ENCODE measurements around the gene TIMM17A. TPM values are rescaled to one million over a fixed set of nuclear protein-coding genes. Genes with fewer than 3 reads are reported as not detected.

Gene TIMM17A
- total and polyA plus RNA-seq, 4 donors, result 25.9 to 56.1 (median 35.2) TPM

DNA sequence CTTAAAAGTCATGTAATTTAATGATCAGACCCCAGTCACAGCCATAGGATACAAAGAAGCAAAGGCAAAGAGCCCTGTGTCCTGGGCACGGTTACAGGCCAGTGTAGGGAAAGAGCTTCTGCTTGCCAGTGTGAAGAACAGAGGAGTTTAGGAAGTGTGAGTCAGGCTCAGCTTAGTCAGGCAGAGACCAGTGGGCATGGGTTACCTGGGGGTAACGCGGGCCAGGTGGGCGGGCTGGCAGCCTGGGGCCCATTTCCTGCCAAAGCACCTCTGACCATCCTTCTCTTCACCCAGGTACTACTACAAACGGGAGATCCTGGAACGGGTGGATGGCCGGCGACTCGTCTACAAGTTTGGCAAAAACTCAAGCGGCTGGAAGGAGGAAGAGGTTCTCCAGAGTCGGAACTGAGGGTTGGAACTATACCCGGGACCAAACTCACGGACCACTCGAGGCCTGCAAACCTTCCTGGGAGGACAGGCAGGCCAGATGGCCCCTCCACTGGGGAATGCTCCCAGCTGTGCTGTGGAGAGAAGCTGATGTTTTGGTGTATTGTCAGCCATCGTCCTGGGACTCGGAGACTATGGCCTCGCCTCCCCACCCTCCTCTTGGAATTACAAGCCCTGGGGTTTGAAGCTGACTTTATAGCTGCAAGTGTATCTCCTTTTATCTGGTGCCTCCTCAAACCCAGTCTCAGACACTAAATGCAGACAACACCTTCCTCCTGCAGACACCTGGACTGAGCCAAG, 59.8 kb downstream of the TIMM17A start:
- Histone ChIP-seq H3K4me1 (ENCODE audit: control insufficient read depth in 5 of 5, insufficient read depth in 5 of 5, low read length in 5 of 5) (peaks cover 0 to 10% (median under 1%) of the 10 kb centered on the region in 5 donors), H3K9ac (ENCODE audit: insufficient read depth in 1 of 2, low read length in 2 of 2) (no peak overlapping the region), H3K4me3 (no peak overlapping the region), H3K27me3 (ENCODE audit: control insufficient read depth in 3 of 3, insufficient read depth in 3 of 3, low read length in 2 of 3) (no peaks in the 10 kb centered on the region), H3K27ac (ENCODE audit: low read depth in 1 of 2, low read length in 1 of 2) (peak overlapping the region in 1 of 2 donors; percentile 51), H3K9me3 (ENCODE audit: control insufficient read depth in 4 of 4, insufficient read depth in 3 of 4, low read length in 3 of 4) (no peaks in the 10 kb centered on the region), H3K36me3 (ENCODE audit: control insufficient read depth in 4 of 4, insufficient read depth in 4 of 4, low read length in 4 of 4) (peaks cover 0 to 11% (median 0%) of the 10 kb centered on the region in 4 donors)
- 71 to 82% methylated on average over 17 of the region's 17 CpGs for WGBS, 2 donors
- DNase-seq (no peak), ATAC-seq (ENCODE audit: insufficient read depth, low FRiP score) (no peak)
- TF ChIP-seq, protein P1, sequence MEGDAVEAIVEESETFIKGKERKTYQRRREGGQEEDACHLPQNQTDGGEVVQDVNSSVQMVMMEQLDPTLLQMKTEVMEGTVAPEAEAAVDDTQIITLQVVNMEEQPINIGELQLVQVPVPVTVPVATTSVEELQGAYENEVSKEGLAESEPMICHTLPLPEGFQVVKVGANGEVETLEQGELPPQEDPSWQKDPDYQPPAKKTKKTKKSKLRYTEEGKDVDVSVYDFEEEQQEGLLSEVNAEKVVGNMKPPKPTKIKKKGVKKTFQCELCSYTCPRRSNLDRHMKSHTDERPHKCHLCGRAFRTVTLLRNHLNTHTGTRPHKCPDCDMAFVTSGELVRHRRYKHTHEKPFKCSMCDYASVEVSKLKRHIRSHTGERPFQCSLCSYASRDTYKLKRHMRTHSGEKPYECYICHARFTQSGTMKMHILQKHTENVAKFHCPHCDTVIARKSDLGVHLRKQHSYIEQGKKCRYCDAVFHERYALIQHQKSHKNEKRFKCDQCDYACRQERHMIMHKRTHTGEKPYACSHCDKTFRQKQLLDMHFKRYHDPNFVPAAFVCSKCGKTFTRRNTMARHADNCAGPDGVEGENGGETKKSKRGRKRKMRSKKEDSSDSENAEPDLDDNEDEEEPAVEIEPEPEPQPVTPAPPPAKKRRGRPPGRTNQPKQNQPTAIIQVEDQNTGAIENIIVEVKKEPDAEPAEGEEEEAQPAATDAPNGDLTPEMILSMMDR (IDR thresholded peaks at IDR 0.05; ENCODE audit: control extremely low read depth, extremely low read depth), result no peak

DNA sequence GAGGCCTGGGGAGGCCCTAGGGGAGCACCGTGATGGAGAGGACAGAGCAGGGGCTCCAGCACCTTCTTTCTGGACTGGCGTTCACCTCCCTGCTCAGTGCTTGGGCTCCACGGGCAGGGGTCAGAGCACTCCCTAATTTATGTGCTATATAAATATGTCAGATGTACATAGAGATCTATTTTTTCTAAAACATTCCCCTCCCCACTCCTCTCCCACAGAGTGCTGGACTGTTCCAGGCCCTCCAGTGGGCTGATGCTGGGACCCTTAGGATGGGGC, 60.3 kb downstream of the TIMM17A start:
- Histone ChIP-seq H3K27ac (ENCODE audit: low read depth in 1 of 2, low read length in 1 of 2) (peak overlapping the region in 1 of 2 donors; percentile 51), H3K36me3 (ENCODE audit: control insufficient read depth in 4 of 4, insufficient read depth in 4 of 4, low read length in 4 of 4) (peaks cover 0 to 11% (median 0%) of the 10 kb centered on the region in 4 donors), H3K9ac (ENCODE audit: insufficient read depth in 1 of 2, low read length in 2 of 2) (no peak overlapping the region), H3K9me3 (ENCODE audit: control insufficient read depth in 4 of 4, insufficient read depth in 3 of 4, low read length in 3 of 4) (no peaks in the 10 kb centered on the region), H3K4me1 (ENCODE audit: control insufficient read depth in 5 of 5, insufficient read depth in 5 of 5, low read length in 5 of 5) (peaks cover 0 to 10% (median 0%) of the 10 kb centered on the region in 5 donors), H3K4me3 (no peak overlapping the region), H3K27me3 (ENCODE audit: control insufficient read depth in 3 of 3, insufficient read depth in 3 of 3, low read length in 2 of 3) (no peaks in the 10 kb centered on the region)
- TF ChIP-seq, protein P1 (IDR thresholded peaks at IDR 0.05; ENCODE audit: control extremely low read depth, extremely low read depth), result no peak
- ATAC-seq (ENCODE audit: insufficient read depth, low FRiP score) (no peak), DNase-seq (no peak)
- WGBS, 2 donors, result 66 to 67% methylated on average over 3 of the region's 3 CpGs

DNA sequence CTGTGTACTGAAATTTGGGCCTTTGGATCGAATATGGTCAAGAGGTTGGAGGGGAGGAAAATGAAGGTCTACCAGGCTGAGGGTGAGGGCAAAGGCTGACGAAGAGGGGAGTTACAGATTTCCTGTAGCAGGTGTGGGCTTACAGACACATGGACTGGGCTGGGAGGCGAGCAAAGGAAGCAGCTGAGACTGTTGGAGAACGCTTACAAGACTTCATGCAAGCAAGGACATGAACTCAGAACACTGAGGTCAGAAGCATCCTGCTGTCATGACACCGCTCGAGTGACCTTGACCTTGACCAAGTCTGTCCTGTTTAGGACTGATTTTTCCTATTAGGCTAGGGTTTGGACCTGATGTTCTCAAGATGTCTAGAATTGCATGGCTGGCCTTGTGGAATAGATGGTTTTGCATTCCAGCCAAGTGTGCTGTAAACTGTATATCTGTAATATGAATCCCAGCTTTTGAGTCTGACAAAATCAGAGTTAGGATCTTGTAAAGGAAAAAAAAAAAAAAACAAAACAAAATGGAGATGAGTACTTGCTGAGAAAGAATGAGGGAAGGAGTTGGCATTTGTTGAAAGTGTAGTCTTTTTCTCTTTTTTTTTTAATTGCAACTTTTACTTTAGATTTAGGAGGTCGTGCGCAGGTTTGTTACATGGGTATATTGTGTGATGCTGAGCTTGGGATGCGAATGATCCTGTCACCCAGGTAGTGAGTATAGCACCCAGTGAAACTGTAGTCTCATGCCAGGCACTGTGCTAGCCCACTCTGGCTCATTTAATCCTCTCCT, 60.9 kb downstream of the TIMM17A start:
- H3K36me3 ChIP-seq (ENCODE audit: control insufficient read depth in 4 of 4, insufficient read depth in 4 of 4, low read length in 4 of 4), result peaks cover 0 to 11% (median 0%) of the 10 kb centered on the region in 4 donors
- H3K27ac ChIP-seq (ENCODE audit: low read depth in 1 of 2, low read length in 1 of 2), result peak overlapping the region in 1 of 2 donors; percentile 37
- TF ChIP-seq, protein P1 (IDR thresholded peaks at IDR 0.05; ENCODE audit: control extremely low read depth, extremely low read depth), result no peak
- 80 to 86% methylated on average over 9 of the region's 9 CpGs for WGBS, 2 donors
- no peak overlapping the region for H3K4me3 ChIP-seq
- ATAC-seq (ENCODE audit: insufficient read depth, low FRiP score) (no peak), DNase-seq (peak in 1 of 3 donors; percentile 34)
- H3K27me3 ChIP-seq (ENCODE audit: control insufficient read depth in 3 of 3, insufficient read depth in 3 of 3, low read length in 2 of 3), result no peaks in the 10 kb centered on the region
- H3K4me1 ChIP-seq (ENCODE audit: control insufficient read depth in 5 of 5, insufficient read depth in 5 of 5, low read length in 5 of 5), result peaks cover 0 to 10% (median 0%) of the 10 kb centered on the region in 5 donors
- no peaks in the 10 kb centered on the region for H3K9me3 ChIP-seq (ENCODE audit: control insufficient read depth in 4 of 4, insufficient read depth in 3 of 4, low read length in 3 of 4)
- H3K9ac ChIP-seq (ENCODE audit: insufficient read depth in 1 of 2, low read length in 2 of 2), result no peak overlapping the region

Measured in lung (tissue), 12 donors.